ENCODE data around the gene DNAJA3. TPM values are rescaled to one million over a fixed set of nuclear protein-coding genes. Genes with fewer than 3 reads are reported as not detected.

The DNAJA3 gene
- total and polyA plus RNA-seq, 10 of the 15 experiments (the other 5 are each of a cell fraction or from before 2014, with no cell fraction given): 8.4 to 141 (median 60.8) TPM

- no peak overlapping the region for H3K4me2 ChIP-seq (ENCODE audit: control insufficient read depth, insufficient read depth)
- intact Hi-C loops (cut with micrococcal nuclease; ENCODE audit: unreplicated experiment) (no loop called here), in situ Hi-C loops (cut with MboI) (no loop called here)
- WGBS (ENCODE audit: insufficient coverage, insufficient replicate concordance, low lambda C conversion rate, missing lambda C conversion rate): 98% methylated on average over 3 of the region's 3 CpGs
- no peak for ATAC-seq
- no peak overlapping the region for H3K4me3 ChIP-seq
- TF ChIP-seq RELA (IDR thresholded peaks at IDR 0.05; ENCODE audit: borderline replicate concordance, partially characterized antibody) (no peak), ZNF217 (IDR thresholded peaks at IDR 0.05) (no peak), CBX3 (IDR thresholded peaks at IDR 0.05; ENCODE audit: borderline replicate concordance, low read depth) (no peak)
- CTCF ChIA-PET: interaction anchor here (0.6 to 1.3 kb wide), 4 partner anchors 10 to 36 kb away, joined by 3 read pairs; partner anchors contain the start of gene HMOX2
- peaks cover 1% of the 10 kb centered on the region for H3K79me2 ChIP-seq (ENCODE audit: control insufficient read depth, insufficient read depth, low read length)
- H3K4me1 ChIP-seq (ENCODE audit: control insufficient read depth, insufficient read depth, low read length): no peaks in the 10 kb centered on the region
- H2AFZ ChIP-seq (ENCODE audit: control insufficient read depth, low read depth, low read length): no peak overlapping the region
- BruUV-seq (replicated peaks): no TSS peak
- RAD21 ChIA-PET (ENCODE audit: unreplicated experiment): interaction anchor here (0.8 kb wide), 1 partner anchor 19 kb away, joined by 5 read pairs; no protein-coding TSS in a partner anchor
- no peak for DNase-seq (ENCODE audit: low read depth, low spot score)
- no peaks in the 10 kb centered on the region for H3K9me3 ChIP-seq (replicated peaks; ENCODE audit: control insufficient read depth, insufficient read depth, low read length)
- FAIRE-seq: no peak
- peaks cover 3 to 14% of the 10 kb centered on the region in 2 experiments for H3K36me3 ChIP-seq (ENCODE audit: control insufficient read depth in 2 of 2, insufficient read depth in 2 of 2, low read length in 1 of 2)
- no peaks in the 10 kb centered on the region for H3K27me3 ChIP-seq (replicated peaks in 1 of 2; ENCODE audit: control insufficient read depth in 2 of 2, insufficient read depth in 2 of 2, low read length in 1 of 2)
- H3K9ac ChIP-seq (ENCODE audit: control insufficient read depth, insufficient read depth, low read length): no peak overlapping the region
- POLR2A ChIA-PET: no interaction called here
- H4K20me1 ChIP-seq (ENCODE audit: control insufficient read depth, insufficient read depth): no peaks in the 10 kb centered on the region
- SMC1A ChIA-PET (ENCODE audit: uncharacterized antibody, unreplicated experiment): interaction anchor here (0.9 kb wide), 1 partner anchor 9 kb away, joined by 5 read pairs; no protein-coding TSS in a partner anchor
- H3K27ac ChIP-seq (ENCODE audit: control insufficient read depth, insufficient read depth): no peak overlapping the region
Observed at GRCh38 chr16:4486126-4486893, 60.6 kb downstream of the DNAJA3 start.

DNA sequence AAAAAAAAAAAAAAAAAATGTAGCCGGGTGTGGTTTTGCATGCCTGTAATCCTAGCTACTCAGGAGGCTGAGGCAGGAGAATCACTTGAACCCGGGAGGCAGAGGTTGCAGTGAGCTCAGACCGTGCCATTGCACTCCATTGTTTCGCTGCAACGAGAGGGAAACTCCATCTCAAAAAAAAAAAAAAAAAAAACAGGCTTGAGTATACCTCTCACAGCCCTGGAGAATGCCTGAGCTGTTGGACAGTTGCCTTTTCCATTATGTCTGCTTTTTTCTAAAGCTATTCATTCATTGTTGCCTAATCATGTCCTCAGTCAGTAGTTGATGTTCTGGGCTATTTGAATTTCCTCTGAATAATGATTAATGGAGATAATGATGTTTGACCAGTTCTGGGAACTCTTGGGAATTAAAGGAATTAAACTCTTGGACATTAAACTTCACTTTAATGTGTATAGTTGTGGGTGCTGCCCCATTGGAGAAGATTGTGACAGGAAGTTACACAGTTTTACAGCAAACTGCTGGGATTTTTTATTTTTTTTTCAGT, 62.4 kb downstream of the DNAJA3 start:
- RAD21 ChIA-PET (ENCODE audit: unreplicated experiment): interaction anchor here (0.6 to 1.0 kb wide), 3 partner anchors 11 to 137 kb away, joined by 4 read pairs; partner anchors contain the start of gene HMOX2
- SMC1A ChIA-PET (ENCODE audit: uncharacterized antibody, unreplicated experiment): interaction anchor here (0.9 kb wide), 1 partner anchor 49 kb away, joined by 3 read pairs; no protein-coding TSS in a partner anchor
- H3K4me2 ChIP-seq (ENCODE audit: control insufficient read depth, insufficient read depth): no peak overlapping the region
- DNase-seq (ENCODE audit: low read depth, low spot score) (no peak), FAIRE-seq (no peak), ATAC-seq (no peak)
- 83% methylated on average over 2 of the region's 5 CpGs for WGBS (ENCODE audit: insufficient coverage, insufficient replicate concordance, low lambda C conversion rate, missing lambda C conversion rate)
- H2AFZ ChIP-seq (ENCODE audit: control insufficient read depth, low read depth, low read length): no peak overlapping the region
- H3K9me3 ChIP-seq (replicated peaks; ENCODE audit: control insufficient read depth, insufficient read depth, low read length): no peaks in the 10 kb centered on the region
- H3K4me1 ChIP-seq (ENCODE audit: control insufficient read depth, insufficient read depth, low read length): no peaks in the 10 kb centered on the region
- H3K4me3 ChIP-seq: no peak overlapping the region
- POLR2A ChIA-PET: interaction anchor here (0.6 to 1.1 kb wide), 4 partner anchors 11 to 17 kb away, joined by 4 to 5 read pairs (median 4); no protein-coding TSS in a partner anchor
- H4K20me1 ChIP-seq (ENCODE audit: control insufficient read depth, insufficient read depth): no peaks in the 10 kb centered on the region
- H3K36me3 ChIP-seq (ENCODE audit: control insufficient read depth in 2 of 2, insufficient read depth in 2 of 2, low read length in 1 of 2): peaks cover 3 to 14% of the 10 kb centered on the region in 2 experiments
- H3K27me3 ChIP-seq (replicated peaks in 1 of 2; ENCODE audit: control insufficient read depth in 2 of 2, insufficient read depth in 2 of 2, low read length in 1 of 2): no peaks in the 10 kb centered on the region
- in situ Hi-C loops (cut with MboI): no loop called here
- no peaks in the 10 kb centered on the region; the same call in 1 of the 2 replicates for H3K79me2 ChIP-seq (ENCODE audit: control insufficient read depth, insufficient read depth, low read length)
- BruUV-seq (replicated peaks): no TSS peak
- no peak overlapping the region for H3K9ac ChIP-seq (ENCODE audit: control insufficient read depth, insufficient read depth, low read length)
- CTCF ChIA-PET: interaction anchor here (0.6 kb wide), 1 partner anchor 104 kb away, joined by 3 read pairs; no protein-coding TSS in a partner anchor
- intact Hi-C loops (cut with micrococcal nuclease; ENCODE audit: unreplicated experiment): no loop called here
- no peak overlapping the region for H3K27ac ChIP-seq (ENCODE audit: control insufficient read depth, insufficient read depth)
- TF ChIP-seq ZNF592 (IDR thresholded peaks at IDR 0.05) (no peak), POLR2AphosphoS5 (IDR thresholded peaks at IDR 0.05; ENCODE audit: low read length) (no peak), CEBPZ (IDR thresholded peaks at IDR 0.05; ENCODE audit: low read depth, low read length) (no peak), ZNF622 (IDR thresholded peaks at IDR 0.05) (no peak)

Data from GM12878 (cell line).